ENCODE measurements around the gene PRMT1. TPM values are rescaled to one million over a fixed set of nuclear protein-coding genes. Genes with fewer than 3 reads are reported as not detected.

Gene PRMT1
- total and polyA plus RNA-seq, 8 donors: 27.2 to 98.7 (median 46.8) TPM

DNA sequence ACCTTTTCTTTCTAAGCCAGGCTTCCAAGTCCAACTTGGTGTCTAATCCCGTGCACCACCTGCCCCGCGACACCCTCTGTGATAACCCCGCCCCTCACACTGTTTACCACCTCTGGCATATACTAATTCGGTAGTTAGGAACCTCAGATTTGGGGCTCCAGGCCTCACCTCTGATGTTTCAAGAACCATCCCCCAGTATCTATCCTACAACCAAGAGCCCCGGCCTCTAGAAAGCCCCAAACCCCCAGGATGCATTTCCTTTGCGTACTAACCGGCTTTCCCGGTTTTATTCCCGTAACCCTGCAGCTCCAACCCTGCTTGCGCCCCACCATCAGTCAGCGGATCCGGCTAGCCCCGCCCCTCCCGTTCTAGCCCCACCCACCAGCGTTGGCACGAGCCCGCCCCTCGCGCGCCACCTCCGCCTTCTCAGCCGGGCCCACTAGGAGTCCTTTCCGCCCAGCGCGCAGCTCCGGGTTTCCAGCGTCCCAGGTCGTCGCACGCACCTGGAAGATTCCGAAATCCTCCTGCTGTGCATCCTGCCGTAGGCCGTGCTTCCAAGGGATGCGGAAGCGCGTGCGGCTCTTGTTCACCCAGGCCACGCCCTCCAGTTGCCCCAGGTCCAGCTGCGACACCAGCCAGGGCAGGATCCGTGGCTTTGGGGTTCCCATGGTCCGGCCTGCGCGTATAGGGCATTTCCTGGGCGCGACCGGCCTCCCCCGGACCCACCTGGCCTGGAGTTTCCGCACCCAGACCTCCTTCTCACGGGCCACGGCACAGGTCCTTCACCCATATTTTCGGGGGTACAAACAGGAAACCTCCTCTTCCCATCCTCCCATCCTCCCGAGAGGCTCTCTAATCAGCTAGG is 12.7 kb upstream of the PRMT1 start:
- FAIRE-seq (no peak), DNase-seq (peak; percentile 86 to 98 (median 92)), ATAC-seq (peak; percentile 70 to 89 (median 83))
- H3K27me3 ChIP-seq: no peaks in the 10 kb centered on the region
- H3K9me3 ChIP-seq: no peaks in the 10 kb centered on the region
- H3K4me1 ChIP-seq: peaks cover 0 to 7% (median 5%) of the 10 kb centered on the region in 3 donors
- peak overlapping the region; percentile 77 to 91 (median 79) for H3K27ac ChIP-seq
- H3K36me3 ChIP-seq: peaks cover 0 to 10% (median 9%) of the 10 kb centered on the region in 3 donors
- 1% methylated on average over 52 to 53 of the region's 53 CpGs for WGBS, 2 donors
- intact Hi-C loops (cut with DNase I): no loop called here
- peak overlapping the region; percentile 45 to 80 (median 67) for H3K4me3 ChIP-seq
- no peak for TF ChIP-seq CTCF (IDR thresholded peaks at IDR 0.05)

DNA sequence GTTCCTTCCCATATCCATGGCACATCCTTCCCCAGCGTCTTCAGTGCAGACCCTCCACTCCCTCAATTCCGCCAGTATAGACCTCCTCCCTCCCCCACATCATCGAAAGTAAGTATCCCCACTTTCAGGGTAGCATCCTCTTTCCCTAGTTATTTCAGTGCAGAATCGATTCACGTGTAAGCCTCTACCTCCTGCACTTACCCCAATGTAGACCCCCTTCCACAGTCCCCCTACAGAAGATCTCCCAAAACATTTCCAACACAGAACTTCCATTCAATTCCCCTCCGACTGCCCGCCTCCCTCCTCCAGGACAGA is 12.1 kb upstream of the PRMT1 start:
- Histone ChIP-seq H3K27ac (peak overlapping the region; percentile 77 to 91 (median 79)), H3K36me3 (peaks cover 0 to 10% (median 9%) of the 10 kb centered on the region in 3 donors), H3K4me1 (peaks cover 0 to 7% (median 5%) of the 10 kb centered on the region in 3 donors), H3K27me3 (no peaks in the 10 kb centered on the region), H3K4me3 (peak overlapping the region; percentile 45 to 80 (median 67)), H3K9me3 (no peaks in the 10 kb centered on the region)
- no peak for TF ChIP-seq CTCF (IDR thresholded peaks at IDR 0.05)
- ATAC-seq (peak in 2 of 4 donors; percentile 0 to 1), DNase-seq (no peak), FAIRE-seq (no peak)
- 0 to 2% methylated on average over 7 of the region's 7 CpGs for WGBS, 2 donors
- intact Hi-C loops (cut with DNase I): no loop called here

DNA sequence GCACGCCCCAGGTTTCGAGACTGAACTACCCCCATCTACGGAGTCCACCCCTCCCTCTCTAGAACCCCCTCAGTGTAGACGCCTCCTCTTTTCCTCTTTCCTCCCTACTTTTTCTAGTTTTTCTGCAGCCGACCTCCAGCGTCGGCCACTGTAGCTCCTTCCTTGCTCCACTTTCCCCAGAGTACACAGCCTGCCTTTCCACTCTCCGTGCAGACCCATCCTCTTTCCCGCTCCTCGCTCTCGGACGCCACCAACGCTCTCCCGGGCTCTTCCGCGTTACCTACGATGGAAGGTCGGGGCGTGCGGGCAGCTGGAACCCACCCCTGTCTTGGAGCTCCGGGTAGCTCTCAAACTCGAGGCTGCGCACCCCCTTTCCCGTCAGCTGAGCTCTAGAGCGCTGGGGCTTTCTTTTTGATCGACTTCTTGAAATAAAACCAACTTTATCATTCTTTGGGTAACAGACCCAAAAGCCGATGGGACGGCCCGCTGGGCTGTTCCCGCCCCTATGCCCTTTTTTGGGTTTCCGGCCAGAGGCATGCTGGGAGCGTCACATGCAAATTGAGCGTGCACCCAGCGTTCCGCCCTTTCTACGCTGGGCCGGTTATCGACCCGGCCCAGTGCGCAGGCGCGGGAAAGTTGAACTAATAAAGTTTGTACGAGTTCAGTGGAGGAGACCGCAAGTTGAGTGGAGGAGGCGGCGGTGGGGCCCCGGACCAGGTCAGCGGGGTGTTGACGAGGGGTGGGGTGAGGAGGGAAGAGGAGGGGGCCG is 11.5 kb upstream of the PRMT1 start, which contains the start of the genes BCL2L12 and IRF3:
BCL2L12 (plus strand) TSS at position 583 of the 769 bp plus-strand sequence. CDS start 760 bp downstream, outside the sequence.
IRF3 (minus strand) TSS at position 507 of the 769 bp plus-strand sequence. CDS start 1,019 bp downstream, outside the sequence.
- ATAC-seq (peak; percentile 89 to 94 (median 90)), FAIRE-seq (peak; percentile 51), DNase-seq (peak; percentile 97 to 100 (median 98))
- H3K4me1 ChIP-seq: peaks cover 0 to 7% (median 5%) of the 10 kb centered on the region in 3 donors
- H3K36me3 ChIP-seq: peaks cover 0 to 10% (median 9%) of the 10 kb centered on the region in 3 donors
- intact Hi-C loops (cut with DNase I): no loop called here
- no peak for TF ChIP-seq CTCF (IDR thresholded peaks at IDR 0.05)
- H3K4me3 ChIP-seq: peak within 1 kb of the TSS; percentile 45 to 80 (median 67)
- WGBS, 2 donors: 0% methylated on average over 50 of the region's 50 CpGs
- no peaks in the 10 kb centered on the region for H3K9me3 ChIP-seq
- H3K27me3 ChIP-seq: no peaks in the 10 kb centered on the region
- H3K27ac ChIP-seq: peak within 1 kb of the TSS; percentile 77 to 91 (median 79)

- Histone ChIP-seq H3K36me3 (peaks cover 0 to 10% (median 9%) of the 10 kb centered on the region in 3 donors), H3K9me3 (no peaks in the 10 kb centered on the region), H3K27me3 (no peaks in the 10 kb centered on the region), H3K4me1 (peaks cover 0 to 7% (median 5%) of the 10 kb centered on the region in 3 donors), H3K4me3 (peak overlapping the region; percentile 45 to 80 (median 67)), H3K27ac (peak overlapping the region; percentile 77 to 91 (median 79))
- 0 to 1% methylated on average over 9 of the region's 9 CpGs for WGBS, 2 donors
- intact Hi-C loops (cut with DNase I): no loop called here
- no peak for TF ChIP-seq CTCF (IDR thresholded peaks at IDR 0.05)
- no peak for DNase-seq
- FAIRE-seq: no peak
- peak in 3 of 4 donors; percentile 2 to 9 (median 6) for ATAC-seq
Observed at GRCh38 chr19:49666120-49666444, 11.0 kb upstream of the PRMT1 start.
